ENCODE measurements around the gene C18orf32. TPM values are rescaled to one million over a fixed set of nuclear protein-coding genes. Genes with fewer than 3 reads are reported as not detected.

Gene C18orf32
- polyA plus RNA-seq, 3 donors, result 24.6 to 28.7 (median 28.2) TPM

DNA sequence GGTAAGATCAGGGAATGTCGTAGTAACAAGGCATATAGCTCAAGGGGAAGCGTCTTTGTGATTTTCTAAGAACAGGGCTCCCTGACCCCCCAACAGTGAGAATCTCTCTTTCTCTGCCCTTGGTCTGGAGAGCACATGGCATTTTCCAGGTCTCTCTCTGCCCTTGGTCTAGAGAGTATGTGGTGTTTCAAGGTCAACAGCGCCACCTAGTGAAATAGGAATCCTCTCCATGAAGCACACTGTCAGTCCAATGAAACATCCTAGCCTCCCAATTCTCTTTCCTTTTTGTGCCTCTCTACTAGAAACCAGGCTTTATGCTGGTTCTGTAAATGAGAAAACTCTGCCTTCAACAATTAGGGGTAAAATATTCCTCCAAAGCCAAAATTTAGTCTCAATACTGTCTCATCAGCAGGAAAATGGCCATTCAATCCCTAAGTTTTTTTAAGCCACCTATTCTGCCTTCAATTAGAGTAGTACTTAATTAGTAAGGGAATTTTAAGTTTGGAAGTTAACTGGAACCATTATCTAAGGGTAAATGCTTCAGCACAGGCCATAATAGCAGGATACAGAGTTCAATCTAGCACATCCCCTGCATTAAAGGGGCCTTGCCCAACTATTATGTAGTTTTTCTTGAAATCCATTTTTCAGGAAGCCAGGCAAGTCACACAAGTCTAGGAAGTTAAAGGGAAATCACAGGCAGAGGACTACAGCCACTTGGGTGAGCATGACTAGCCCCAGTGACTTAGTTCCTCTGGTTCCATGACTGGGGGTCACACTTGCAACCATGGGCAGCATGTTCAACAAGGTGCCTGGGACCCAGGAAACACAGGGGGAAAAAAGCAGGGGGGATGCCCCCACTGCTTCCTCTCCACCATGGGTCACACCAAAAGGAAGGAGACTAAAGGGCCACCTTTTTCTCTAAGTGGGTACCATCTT lies 39.0 kb downstream of the C18orf32 start:
- no peak for DNase-seq (ENCODE audit: extremely low read depth in 1 of 11, low read depth in 9 of 11, low spot score in 4 of 11)

DNA sequence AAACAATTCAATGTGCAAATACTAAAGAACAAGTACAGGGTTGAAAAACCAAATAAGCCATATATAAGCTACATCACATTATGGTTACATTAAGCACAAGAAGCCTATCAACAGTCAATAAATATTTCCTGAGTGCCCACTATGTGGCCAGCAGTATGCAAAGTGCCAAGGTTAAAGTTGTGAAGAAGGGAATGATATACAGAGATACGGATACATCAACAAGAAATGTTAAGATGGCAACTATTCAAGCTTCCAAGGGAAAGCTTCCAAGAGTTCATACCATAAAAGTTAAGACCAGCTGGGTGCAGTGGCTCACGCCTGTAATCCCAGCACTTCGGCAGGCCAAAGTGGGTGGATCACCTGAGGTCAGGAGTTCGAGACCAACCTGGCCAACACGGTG lies 40.6 kb downstream of the C18orf32 start:
- no peak for DNase-seq (ENCODE audit: extremely low read depth in 1 of 11, low read depth in 9 of 11, low spot score in 4 of 11)

DNA sequence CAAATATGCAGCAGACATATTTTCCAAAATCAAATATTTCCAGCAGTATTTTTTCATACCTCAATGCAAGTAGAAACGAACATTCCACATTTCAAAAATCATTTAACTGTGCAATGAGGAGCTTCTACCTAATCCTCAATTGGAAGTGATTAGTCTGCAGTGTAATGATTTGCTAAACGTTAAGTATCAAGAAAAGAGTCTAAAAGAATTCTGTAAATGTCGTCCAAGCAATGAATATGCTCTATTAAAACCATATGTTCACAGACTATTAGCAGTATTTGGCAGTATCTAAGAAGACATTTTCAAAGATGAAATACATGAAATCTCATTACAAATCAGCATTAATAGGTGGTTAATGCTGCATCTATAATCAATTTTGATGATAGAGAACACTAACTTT lies 42.5 kb downstream of the C18orf32 start:
- DNase-seq (ENCODE audit: extremely low read depth in 1 of 11, low read depth in 9 of 11, low spot score in 4 of 11), result no peak

DNA sequence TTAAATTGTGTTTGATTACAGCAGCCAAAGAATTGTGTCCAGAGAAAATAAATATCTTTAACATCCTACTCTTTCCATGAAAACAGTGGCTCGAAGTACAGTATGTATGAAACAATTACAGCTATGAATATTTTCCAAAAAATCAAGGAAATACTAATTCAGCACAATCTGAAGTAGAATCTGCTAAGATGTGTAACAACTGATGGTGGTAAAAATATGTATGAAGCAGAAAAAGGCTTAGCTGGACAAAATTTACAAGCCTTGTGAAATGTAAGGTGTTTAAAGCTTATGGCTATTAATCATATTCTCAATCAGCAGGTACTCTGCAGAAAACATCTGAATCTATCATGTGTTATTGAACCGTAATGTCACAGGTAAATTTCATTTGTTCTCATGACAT lies 43.2 kb downstream of the C18orf32 start:
- no peak for DNase-seq (ENCODE audit: extremely low read depth in 1 of 11, low read depth in 9 of 11, low spot score in 4 of 11)

DNA sequence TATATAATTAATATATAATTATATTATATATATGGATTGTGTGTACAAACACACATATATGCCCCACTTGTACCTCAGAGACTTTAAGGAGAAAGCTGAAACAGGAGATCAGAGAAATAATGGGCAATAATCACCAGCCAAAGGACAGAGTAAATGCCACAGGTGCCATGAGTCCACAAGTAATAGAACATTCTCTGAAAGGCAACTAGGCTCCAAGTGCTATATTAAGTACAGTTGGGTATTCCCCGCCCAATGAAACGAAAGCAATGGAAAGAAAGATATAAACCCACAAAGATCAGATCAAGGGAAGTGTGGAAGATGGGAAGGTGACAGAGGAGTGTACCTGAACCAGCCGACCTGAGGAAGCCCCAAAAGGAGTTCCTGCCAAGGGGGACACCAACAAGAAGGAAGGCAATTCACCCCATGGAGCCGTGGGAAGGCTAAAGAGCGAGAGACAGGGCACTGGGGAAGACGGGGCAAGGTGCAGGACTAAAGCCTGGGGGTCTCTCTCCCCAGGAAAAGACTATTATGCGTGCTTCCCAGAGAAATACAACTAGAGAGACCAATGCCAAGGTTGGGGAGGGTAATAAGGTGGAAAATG lies 45.6 kb downstream of the C18orf32 start:
- no peak for DNase-seq (ENCODE audit: extremely low read depth in 1 of 11, low read depth in 9 of 11, low spot score in 4 of 11)

DNA sequence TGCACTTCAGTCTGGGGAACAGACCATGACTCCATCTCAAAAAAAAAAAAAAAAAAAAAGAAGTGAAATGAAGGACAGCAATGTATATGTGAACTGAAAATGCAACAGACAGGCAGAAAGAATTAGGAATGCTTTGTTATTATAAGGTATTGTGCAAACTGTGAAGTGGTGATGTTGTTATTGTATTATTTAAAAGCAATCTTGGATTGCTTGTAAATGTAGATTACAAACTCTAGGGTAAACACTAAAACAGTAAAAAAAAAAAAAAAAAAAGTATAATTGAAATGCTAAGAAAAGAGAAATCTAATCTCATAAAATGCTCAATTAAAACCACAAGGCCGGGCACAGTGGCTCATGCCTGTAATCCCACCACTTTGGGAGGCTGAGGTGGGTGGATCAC lies 51.9 kb downstream of the C18orf32 start:
- DNase-seq (ENCODE audit: extremely low read depth in 1 of 11, low read depth in 9 of 11, low spot score in 4 of 11), result no peak

DNA sequence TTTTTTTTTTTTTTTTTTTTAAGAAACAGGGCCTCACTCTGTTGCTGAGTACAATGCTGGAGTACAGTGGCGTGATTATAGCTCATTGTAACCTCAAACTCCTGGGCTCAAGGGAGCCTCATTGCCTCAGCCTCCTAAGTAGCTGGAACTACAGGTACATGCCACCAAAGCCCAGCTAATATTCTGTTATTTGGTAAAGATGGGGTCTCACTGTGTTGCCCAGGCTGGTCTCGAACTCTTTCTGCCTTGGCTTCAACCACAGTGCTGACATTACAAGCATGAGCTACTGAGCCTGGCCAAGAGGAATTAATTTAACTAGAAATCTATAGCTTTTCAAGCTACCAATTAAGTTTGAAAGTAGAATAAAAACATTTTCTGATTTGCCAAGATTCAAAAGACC lies 54.4 kb downstream of the C18orf32 start:
- DNase-seq (ENCODE audit: extremely low read depth in 1 of 11, low read depth in 9 of 11, low spot score in 4 of 11), result no peak

DNA sequence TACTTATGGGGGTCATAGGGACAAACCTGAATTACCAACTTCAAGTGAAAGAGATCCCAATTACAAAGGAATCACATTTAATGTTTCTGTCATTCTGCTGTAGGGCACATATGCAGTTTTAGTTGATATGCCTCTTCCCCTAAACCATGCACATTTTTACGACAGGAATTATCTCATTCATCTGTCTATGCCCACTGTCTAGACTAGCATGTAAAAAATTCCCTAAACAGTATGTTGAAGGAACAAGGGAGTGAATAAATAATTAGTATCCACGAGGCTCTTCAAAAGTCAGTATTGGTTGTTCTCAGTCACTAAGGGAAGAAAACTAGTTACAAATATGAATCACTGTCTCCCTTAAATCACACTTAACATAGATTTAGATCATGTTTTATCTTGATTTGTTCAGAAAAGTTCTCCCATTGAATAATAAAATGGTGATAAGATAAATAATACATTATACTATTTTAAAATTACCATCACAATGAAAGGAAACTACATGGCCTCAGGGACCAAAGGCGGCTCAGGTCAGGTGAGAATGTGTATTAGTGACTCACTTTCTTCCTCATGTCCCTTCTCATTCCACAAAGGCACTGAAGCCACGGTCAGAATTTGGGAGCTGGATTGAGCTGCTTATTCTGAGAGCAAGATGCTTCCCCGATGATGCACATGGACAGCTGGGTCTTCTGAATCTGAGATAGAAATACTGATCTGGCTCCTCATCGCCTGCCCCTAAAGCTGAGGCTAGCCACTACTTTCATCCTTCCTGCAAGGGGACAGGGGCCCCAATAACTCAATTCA lies 55.7 kb downstream of the C18orf32 start:
- no peak for DNase-seq (ENCODE audit: extremely low read depth in 1 of 11, low read depth in 9 of 11, low spot score in 4 of 11)

Other genes starting within 250 kb of the C18orf32 start
- gene DYM, start 26.6 kb downstream of the C18orf32 start, polyA plus RNA-seq (ENCODE audit: insufficient read length in 3 of 3), result 10 to 100 TPM; 50.9 to 57.8 (median 52.4) TPM
- gene RPL17, start 5.2 kb upstream of the C18orf32 start, polyA plus RNA-seq (ENCODE audit: insufficient read length in 3 of 3), result 1,000 to 10,000 TPM; 2,149 to 2,512 (median 2,469) TPM
- gene LIPG, start 74.8 kb upstream of the C18orf32 start, polyA plus RNA-seq (ENCODE audit: insufficient read length in 3 of 3), result 10 to 100 TPM; 43.0 to 63.7 (median 44.1) TPM